ENCODE results near the gene MLH1.
"Not testable (repeated sequence)": the region's sequence is repeated elsewhere in the genome, so short reads cannot be mapped to it uniquely, and the experiment has no call there.

The MLH1 gene

GRCh38 chr3:36993326-36994283 lies at the start of gene MLH1:
TSS of gene MLH1 (plus strand) at chr3:36993518. CDS start at chr3:36993548, 30 bp downstream.
- peak; percentile 100 for DNase-seq (ENCODE audit: low spot score)

DNA sequence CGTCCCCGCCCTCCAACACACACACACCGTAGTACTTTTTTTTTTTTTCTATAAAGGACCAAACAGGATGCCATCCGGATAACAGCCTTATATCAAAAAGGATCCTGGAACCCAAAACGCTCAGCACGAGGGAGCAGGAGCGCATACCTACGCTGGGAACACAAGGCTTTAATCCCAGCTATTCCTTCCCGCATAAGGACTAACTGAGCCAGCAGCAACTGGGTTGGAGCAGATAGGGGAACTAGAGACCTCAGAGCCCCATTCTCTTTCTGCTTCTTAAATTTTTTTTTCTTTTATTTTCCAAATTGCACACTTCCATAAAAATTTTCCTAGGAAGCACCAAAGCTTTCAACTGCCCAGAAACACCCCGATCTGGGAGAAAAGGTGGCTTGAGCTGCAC lies 49.7 kb upstream of the MLH1 start:
- no peak for DNase-seq (ENCODE audit: low spot score)

DNA sequence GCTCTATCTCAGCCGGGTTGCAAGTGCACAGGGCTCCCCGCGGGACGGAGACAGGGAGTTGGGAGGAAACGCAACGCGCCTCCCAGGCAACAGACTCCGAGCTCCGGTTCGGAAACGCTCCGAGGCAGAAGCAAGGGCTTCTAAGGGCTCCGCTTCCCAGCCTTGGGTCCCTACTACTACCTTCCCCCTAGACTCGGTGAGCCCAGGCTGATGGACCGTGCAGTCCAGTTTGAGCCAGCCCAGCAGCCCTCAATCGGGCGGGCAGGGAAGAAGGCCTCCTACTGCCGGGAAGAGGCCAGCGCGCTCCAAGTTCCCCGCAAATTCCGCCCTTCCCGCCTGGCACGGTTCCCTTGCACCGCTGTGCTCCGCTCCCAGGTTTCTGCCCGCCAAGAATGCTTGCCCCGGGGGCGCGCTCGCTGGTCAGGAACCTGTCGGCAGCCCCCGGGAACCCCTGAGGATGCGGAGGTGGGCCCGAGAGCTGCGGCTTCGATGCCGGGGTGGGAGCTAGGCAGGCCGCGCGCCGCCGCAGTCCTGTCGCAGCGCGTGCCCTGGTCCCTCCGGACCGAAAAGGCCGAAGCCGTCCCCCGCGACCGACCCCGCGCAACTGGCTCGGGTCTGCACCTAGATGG lies 49.2 kb upstream of the MLH1 start:
- peak; percentile 68 for DNase-seq (ENCODE audit: low spot score)

GRCh38 chr3:36944641-36945270 lies 48.6 kb upstream of the MLH1 start, which contains the start of gene TRANK1:
TSS of gene TRANK1 (minus strand) at chr3:36945054. CDS start at chr3:36944809, 245 bp downstream.
- peak; percentile 90 for DNase-seq (ENCODE audit: low spot score)

GRCh38 chr3:36945333-36945980 lies 47.9 kb upstream of the MLH1 start:
- DNase-seq (ENCODE audit: low spot score) = no peak

DNA sequence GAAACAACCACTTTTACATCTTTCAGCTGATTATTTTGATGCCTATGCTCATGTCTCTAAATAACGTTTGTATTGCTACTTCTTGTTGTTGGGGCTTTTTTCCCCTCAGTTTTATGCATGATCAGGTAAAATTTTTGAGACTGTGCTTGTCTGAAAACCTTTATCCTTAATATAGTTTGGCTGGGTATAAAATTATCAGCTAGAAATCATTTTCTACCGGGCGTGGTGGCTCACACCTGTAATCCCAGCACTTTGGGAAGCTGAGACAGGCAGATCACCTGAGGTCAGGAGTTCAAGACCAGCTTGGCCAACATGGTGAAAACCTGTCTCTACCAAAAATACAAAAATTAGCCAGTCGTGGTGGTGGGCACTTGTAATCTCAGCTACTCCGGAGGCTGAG lies 45.5 kb upstream of the MLH1 start:
- not testable (repeated sequence) for DNase-seq (ENCODE audit: low spot score)

GRCh38 chr3:36954452-36955134 lies 38.7 kb upstream of the MLH1 start:
- peak; percentile 79 for DNase-seq (ENCODE audit: low spot score)

DNA sequence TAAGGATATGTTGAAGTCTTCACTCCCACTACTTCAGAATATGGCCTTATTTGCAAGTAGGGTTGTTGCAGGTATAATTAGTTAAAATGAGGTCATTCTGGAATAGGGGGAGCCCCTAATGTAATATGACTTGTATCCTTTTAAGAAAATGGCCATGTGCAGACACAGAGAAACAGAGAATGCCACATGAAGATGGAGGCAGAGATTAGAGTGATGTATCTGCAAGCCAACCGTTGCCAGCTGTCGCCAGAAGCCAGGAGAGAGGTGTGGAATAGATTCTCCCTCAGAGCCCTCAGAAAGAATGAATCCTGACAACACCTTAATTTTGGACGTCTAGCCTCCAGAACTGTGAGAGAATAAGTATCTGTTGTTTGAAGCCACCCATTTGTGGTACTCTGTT lies 37.2 kb upstream of the MLH1 start:
- peak; percentile 48 for DNase-seq (ENCODE audit: low spot score)

GRCh38 chr3:36957063-36957462 lies 36.3 kb upstream of the MLH1 start:
- DNase-seq (ENCODE audit: low spot score) = peak; percentile 64

GRCh38 chr3:36957862-36958686 lies 35.2 kb upstream of the MLH1 start:
- peak; percentile 92 for DNase-seq (ENCODE audit: low spot score)

DNA sequence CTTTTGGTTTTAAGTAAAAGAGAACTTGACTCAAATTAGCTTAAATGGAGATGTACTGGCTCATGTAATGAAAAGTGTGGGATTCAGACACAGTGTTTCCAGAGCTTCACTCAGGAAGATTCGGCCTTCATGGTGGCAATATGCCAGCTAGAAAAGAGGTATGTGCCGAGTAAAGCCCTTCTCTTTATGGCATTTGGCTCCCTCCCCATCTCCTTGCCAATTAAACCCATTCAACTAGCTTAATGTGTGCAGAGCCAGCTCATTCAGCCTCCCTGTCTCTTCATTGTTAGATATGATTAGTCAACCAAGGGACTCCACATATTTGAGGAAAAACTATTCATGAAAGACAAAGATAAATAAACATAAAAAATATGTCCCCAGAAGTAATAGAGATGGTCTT lies 33.5 kb upstream of the MLH1 start:
- DNase-seq (ENCODE audit: low spot score) = no peak

GRCh38 chr3:36960502-36960901 lies 32.8 kb upstream of the MLH1 start:
- no peak for DNase-seq (ENCODE audit: low spot score)

DNA sequence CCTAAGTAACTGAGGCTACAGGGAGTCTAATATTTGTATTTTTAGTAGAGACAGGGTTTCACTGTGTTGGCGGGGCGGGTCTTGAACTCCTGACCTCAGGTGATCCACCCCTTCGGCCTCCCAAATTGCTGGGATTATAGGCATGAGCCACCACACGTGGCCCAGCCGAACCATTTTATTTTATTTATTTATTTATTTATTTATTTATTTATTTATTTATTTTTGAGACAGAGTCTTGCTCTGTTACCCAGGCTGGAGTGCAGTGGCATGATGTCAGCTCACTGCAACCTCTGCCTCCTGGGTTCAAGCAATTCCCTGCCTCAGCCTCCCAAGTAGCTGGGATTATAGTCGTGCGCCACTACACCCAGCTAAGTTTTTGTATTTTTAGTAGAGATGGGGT lies 30.3 kb upstream of the MLH1 start:
- not testable (repeated sequence) for DNase-seq (ENCODE audit: low spot score)

DNA sequence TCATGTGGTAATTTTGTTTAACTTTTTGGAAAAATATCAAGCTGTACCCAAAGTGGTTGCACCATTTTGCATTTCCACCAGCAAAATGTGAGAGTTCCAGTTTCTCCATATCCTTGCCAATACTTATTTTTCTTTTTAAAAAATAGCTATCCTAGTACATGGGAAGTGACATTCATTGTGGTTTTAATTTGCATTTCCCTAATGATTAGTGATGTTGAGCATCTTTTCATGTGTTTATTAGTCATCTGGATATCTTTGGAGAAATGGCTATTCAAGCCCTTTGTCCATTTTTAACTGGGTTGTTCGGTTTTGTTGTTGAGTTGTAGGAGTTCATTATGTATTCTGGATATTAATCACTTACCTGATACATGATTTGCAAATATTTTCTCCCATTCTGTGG lies 29.0 kb upstream of the MLH1 start:
- DNase-seq (ENCODE audit: low spot score) = no peak

GRCh38 chr3:36964817-36965216 lies 28.5 kb upstream of the MLH1 start:
- DNase-seq (ENCODE audit: low spot score) = no peak

GRCh38 chr3:36965440-36965839 lies 27.9 kb upstream of the MLH1 start:
- no peak for DNase-seq (ENCODE audit: low spot score)

- no peak for DNase-seq (ENCODE audit: low spot score)
Observed at GRCh38 chr3:36969085-36969484, 24.2 kb upstream of the MLH1 start.

GRCh38 chr3:36969540-36970432 lies 23.5 kb upstream of the MLH1 start:
- peak; percentile 97 for DNase-seq (ENCODE audit: low spot score)

- no peak for DNase-seq (ENCODE audit: low spot score)
Observed at GRCh38 chr3:36972163-36972562, 21.2 kb upstream of the MLH1 start.

DNA sequence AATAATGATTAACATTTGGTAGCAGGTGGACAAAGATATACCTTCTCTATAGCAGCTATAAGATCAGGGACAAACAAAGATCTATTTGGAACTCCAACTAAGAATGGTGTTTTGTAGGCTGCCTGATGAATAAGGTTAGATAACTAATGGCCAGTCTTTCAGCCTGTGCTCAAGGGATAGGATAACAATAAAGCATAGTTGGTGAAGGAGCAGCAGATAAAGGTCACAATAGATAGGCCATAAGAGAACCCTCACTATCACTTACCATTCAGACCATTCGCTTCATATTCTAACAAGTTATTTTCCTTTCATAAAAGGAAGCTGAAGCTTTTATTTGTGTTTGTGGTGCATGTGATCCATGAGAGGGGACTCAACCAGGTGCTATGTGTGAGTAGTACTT lies 20.2 kb upstream of the MLH1 start:
- DNase-seq (ENCODE audit: low spot score) = no peak

Data from hematopoietic multipotent progenitor cell treated with erythropoietin and hydrocortisone succinate and interleukin-3 and kit ligand, for 17 days (in vitro differentiated cells).